Subcutaneous adipose tissue (tissue), 4 donors: ENCODE data around the gene TMEM178A. TPM values are rescaled to one million over a fixed set of nuclear protein-coding genes. Genes with fewer than 3 reads are reported as not detected.

Experiments
- CTCF ChIP-seq: fragments of 450-650 bp; IDR thresholded peaks from one replicate; pipeline ENCODE4 v1.5.1; 2016; ENCODE audit warnings: low read depth, mild to moderate bottlenecking, control low read depth, antibody characterized with exemption, moderate library complexity
- total RNA-seq, 4 donors: library from RNA; depleted of rRNA; stranded (reverse); fragments of >200 nt; gene quantifications; one replicate each; pipeline ENCODE4 v1.1.0, GENCODE V29; 2016

The TMEM178A gene
- total RNA-seq, 4 donors from 2014 or later: 2.5 to 6.2 (median 4.0) TPM

- no peak for TF ChIP-seq CTCF
Measured at GRCh38 chr2:39703181-39703872, 37.6 kb downstream of the TMEM178A start.

- TF ChIP-seq CTCF: no peak
Measured at GRCh38 chr2:39704540-39704939, 38.8 kb downstream of the TMEM178A start.

- TF ChIP-seq CTCF: no peak
Measured at GRCh38 chr2:39705638-39706037, 39.9 kb downstream of the TMEM178A start.

- TF ChIP-seq CTCF: no peak
Measured at GRCh38 chr2:39706312-39706711, 40.6 kb downstream of the TMEM178A start.

GRCh38 chr2:39706945-39707344 is 41.2 kb downstream of the TMEM178A start:
- no peak for TF ChIP-seq CTCF

- TF ChIP-seq CTCF: no peak
Measured at GRCh38 chr2:39708003-39708402, 42.3 kb downstream of the TMEM178A start.

GRCh38 chr2:39710807-39711206 is 45.1 kb downstream of the TMEM178A start:
- TF ChIP-seq CTCF: no peak
